HEK293T (cell line): ENCODE results near the gene CX3CL1.
"Not testable (repeated sequence)": the region's sequence is repeated elsewhere in the genome, so short reads cannot be mapped to it uniquely, and the experiment has no call there.

Experiments used
- CTCF ChIA-PET: fragments of 350-600 bp; formaldehyde crosslinking; extraction: SDS; loops from one replicate; lab custom pipeline; 2021; ENCODE audit warnings: antibody characterized with exemption, inconsistent platforms; lab: Yijun Ruan, JAX
- POLR2A ChIA-PET: fragments of 350-600 bp; formaldehyde crosslinking; extraction: SDS; loops from one replicate; lab custom pipeline; 2020; ENCODE audit warnings: antibody characterized with exemption, inconsistent platforms; lab: Yijun Ruan, JAX
- DNase-seq: peaks from one replicate; pipeline ENCODE4 v3.0.0; 2012; ENCODE audit warnings: mixed read lengths; ENCODE audit errors: extremely low spot score
- ARNT ChIP-seq: fragments of 450-650 bp; IDR thresholded peaks from 2 replicates; pipeline ENCODE4 v1.6.1; 2017; ENCODE audit warnings: mild to moderate bottlenecking
- BHLHE40 ChIP-seq: fragments of 450-650 bp; IDR thresholded peaks from 2 replicates; pipeline ENCODE4 v1.6.1; 2016; ENCODE audit warnings: mild to moderate bottlenecking, moderate library complexity, borderline replicate concordance
- CTBP1 ChIP-seq: fragments of 450-650 bp; IDR thresholded peaks from 2 replicates; pipeline ENCODE4 v1.6.1; 2016; ENCODE audit warnings: borderline replicate concordance
- ELF4 ChIP-seq: fragments of 450-650 bp; IDR thresholded peaks from 2 replicates; pipeline ENCODE4 v1.6.1; 2017; ENCODE audit warnings: antibody characterized with exemption
- FOXA1 ChIP-seq: fragments of 450-650 bp; IDR thresholded peaks from 2 replicates; pipeline ENCODE4 v1.6.1; 2016; ENCODE audit warnings: mild to moderate bottlenecking
- FOXK2 ChIP-seq: fragments of 450-650 bp; IDR thresholded peaks from 2 replicates; pipeline ENCODE4 v1.6.1; 2016; ENCODE audit warnings: mild to moderate bottlenecking
- FOXM1 ChIP-seq: fragments of 450-650 bp; IDR thresholded peaks from 2 replicates; pipeline ENCODE4 v1.6.1; 2017; ENCODE audit warnings: mild to moderate bottlenecking, borderline replicate concordance
- HDGF ChIP-seq: fragments of 450-650 bp; IDR thresholded peaks from 2 replicates; pipeline ENCODE4 v1.6.1; 2017; ENCODE audit warnings: antibody characterized with exemption, borderline replicate concordance
- L3MBTL2 ChIP-seq: fragments of 450-650 bp; conservative IDR thresholded peaks from 2 replicates; pipeline ENCODE4 v1.6.1; 2016; ENCODE audit warnings: mild to moderate bottlenecking
- LEF1 ChIP-seq: fragments of 450-650 bp; IDR thresholded peaks from 2 replicates; pipeline ENCODE4 v1.6.1; 2017; ENCODE audit warnings: mild to moderate bottlenecking, borderline replicate concordance
- NFRKB ChIP-seq: fragments of 450-650 bp; IDR thresholded peaks from 2 replicates; pipeline ENCODE4 v1.6.1; 2016; ENCODE audit warnings: mild to moderate bottlenecking, moderate library complexity
- SP1 ChIP-seq: fragments of 450-650 bp; IDR thresholded peaks from 2 replicates; pipeline ENCODE4 v1.6.1; 2017
- SUZ12 ChIP-seq: fragments of 450-650 bp; IDR thresholded peaks from 2 replicates; pipeline ENCODE4 v1.6.1; 2016; ENCODE audit warnings: mild to moderate bottlenecking
- TARDBP ChIP-seq: fragments of 450-650 bp; IDR thresholded peaks from 2 replicates; pipeline ENCODE4 v1.6.1; 2016
- ZNF384 ChIP-seq: fragments of 450-650 bp; IDR thresholded peaks from 2 replicates; pipeline ENCODE4 v1.6.1; 2016
- TF ChIP-seq, protein P1 (sequence below): fragments of 450-650 bp; IDR thresholded peaks from 2 replicates; pipeline ENCODE4 v1.6.1; 2016

The CX3CL1 gene

DNA sequence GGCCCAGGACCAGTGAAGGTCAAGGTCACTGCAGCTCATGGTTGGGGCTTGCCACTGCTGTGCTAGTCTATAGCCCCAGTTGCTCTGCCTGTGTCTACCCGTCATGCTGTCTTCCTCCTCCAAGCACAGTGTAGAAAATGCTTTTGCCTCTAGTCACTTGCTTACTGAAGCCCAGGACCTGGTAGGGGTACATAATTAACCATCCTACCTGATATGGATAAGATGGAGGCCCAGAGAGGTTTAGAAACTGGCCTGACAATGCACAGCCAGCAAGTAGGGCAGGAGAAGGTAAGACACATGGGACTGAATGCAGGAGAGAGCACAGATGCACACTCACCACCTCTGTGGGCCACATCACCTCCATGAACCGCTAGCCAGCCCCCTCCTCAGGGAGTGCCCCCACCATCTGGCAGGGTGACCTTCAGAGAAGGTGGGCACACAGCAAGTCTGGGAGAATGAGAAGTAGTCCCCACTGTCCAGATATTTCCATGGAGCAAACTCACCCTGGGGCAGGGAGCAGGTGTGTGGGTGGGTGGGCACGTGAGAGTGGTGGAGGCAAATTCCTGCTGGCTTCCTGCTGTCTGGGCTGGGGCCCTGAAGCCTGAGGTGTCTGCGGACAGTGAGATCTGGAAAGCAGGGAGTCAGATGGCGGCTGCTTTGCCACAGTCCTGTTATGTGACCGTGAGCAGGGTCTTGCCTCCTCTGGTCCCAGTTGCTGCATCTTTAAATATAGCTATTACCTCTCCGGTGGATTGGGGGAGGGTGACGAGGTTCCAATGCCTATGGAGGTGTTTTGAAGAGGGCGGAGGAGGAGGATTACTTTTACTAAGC, 1.0 kb downstream of the CX3CL1 start:
- ChIA-PET CTCF (no interaction called here), POLR2A (no interaction called here)
- DNase-seq = no peak
- TF ChIP-seq ELF4 = no peak
- no peak for TF ChIP-seq ZNF384
- no peak for TF ChIP-seq CTBP1
- no peak for TF ChIP-seq SP1
- no peak for TF ChIP-seq ARNT
- TF ChIP-seq SUZ12 = no peak
- TF ChIP-seq, protein P1, sequence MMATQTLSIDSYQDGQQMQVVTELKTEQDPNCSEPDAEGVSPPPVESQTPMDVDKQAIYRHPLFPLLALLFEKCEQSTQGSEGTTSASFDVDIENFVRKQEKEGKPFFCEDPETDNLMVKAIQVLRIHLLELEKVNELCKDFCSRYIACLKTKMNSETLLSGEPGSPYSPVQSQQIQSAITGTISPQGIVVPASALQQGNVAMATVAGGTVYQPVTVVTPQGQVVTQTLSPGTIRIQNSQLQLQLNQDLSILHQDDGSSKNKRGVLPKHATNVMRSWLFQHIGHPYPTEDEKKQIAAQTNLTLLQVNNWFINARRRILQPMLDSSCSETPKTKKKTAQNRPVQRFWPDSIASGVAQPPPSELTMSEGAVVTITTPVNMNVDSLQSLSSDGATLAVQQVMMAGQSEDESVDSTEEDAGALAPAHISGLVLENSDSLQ = no peak
- TF ChIP-seq FOXK2 = no peak
- no peak for TF ChIP-seq L3MBTL2
- TF ChIP-seq TARDBP = no peak

DNA sequence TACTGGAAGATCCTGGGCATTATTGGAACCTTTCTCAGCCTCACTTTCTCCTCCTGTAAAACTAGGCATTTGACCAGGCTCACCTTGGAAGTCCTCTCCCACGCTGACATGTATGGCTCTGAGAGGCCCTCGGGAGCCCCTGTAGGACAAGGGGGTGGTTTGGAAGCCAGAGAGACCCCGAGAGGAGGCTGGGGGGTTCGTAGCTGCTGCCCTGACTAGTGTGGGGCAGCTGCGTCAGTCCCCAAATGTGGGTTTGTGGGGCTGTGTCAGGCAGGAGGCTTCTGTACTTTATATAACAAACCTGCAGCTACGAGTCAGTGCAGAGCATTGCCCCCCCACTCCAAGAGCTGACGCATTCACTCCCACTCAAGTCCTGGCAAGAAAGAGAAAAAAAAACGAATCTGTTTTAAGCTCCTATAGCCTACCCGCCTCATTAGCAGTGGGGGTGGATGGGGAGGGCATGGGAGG, 1.8 kb downstream of the CX3CL1 start:
- CTCF ChIA-PET = no interaction called here
- DNase-seq = no peak
- POLR2A ChIA-PET = no interaction called here
- TF ChIP-seq FOXM1 = no peak
- no peak for TF ChIP-seq HDGF
- TF ChIP-seq FOXA1 = no peak
- no peak for TF ChIP-seq TARDBP

DNA sequence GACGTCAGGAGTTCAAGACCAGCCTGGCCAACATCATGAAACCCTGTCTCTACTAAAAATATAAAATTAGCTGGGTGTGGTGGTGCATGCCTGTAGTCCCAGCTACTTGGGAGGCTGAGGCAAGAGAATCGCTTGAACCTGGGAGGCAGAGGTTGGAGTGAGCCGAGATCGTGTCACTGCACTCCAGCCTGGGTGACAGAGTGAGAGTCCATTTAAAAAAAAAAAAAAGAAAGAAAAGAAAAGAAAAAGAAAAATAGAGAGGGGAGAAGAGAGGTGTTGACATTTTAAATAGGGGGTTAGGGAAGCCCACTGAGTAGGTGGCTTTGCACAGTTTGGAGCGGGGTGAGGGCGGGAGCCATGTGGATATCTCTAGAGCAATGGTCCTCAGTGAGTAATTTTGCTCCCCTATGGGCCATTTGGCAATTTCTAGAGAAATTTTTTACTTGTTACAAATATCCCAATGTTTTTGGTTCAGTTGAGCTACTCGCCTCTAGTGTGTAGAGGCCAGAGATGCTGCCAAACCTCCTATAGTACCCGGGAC, 2.7 kb downstream of the CX3CL1 start:
- POLR2A ChIA-PET, DNase-seq, CTCF ChIA-PET: not testable (repeated sequence)

DNA sequence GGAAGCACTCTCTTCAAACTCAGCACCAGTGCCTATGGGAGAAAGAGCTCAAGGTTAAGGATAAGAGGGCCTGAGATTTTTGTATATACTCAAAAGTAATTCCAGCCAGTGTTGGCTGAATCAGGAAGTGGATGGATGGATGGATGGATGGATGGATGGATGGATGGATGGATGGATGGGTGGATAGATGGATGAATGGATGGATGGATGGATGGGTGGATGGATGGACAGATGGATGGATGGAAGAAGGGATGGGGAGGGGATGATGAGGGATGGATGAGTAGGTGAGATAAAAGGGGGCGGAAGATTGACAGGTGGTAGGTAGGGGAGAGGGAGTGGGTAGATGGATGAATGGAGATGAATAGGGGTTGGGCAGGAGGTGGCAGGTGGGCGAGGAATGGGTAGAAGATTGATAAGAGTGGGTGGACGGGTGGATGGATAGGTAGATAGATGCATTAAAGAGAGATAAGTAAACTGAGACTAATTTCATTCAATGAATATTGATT, 4.1 kb downstream of the CX3CL1 start:
- TF ChIP-seq FOXM1 = no peak
- no peak for TF ChIP-seq SP1
- TF ChIP-seq TARDBP = no peak
- no peak for TF ChIP-seq BHLHE40
- TF ChIP-seq ELF4 = no peak
- no peak for TF ChIP-seq ZNF384
- TF ChIP-seq HDGF = no peak
- no peak for TF ChIP-seq SUZ12
- no peak for TF ChIP-seq L3MBTL2
- no peak for TF ChIP-seq LEF1
- no peak for TF ChIP-seq FOXK2
- no peak for TF ChIP-seq NFRKB
- TF ChIP-seq ARNT = no peak
- no peak for TF ChIP-seq CTBP1
- TF ChIP-seq, protein P1 = no peak
- no peak for TF ChIP-seq FOXA1
- DNase-seq = no peak
- CTCF ChIA-PET = no interaction called here
- POLR2A ChIA-PET = no interaction called here

DNA sequence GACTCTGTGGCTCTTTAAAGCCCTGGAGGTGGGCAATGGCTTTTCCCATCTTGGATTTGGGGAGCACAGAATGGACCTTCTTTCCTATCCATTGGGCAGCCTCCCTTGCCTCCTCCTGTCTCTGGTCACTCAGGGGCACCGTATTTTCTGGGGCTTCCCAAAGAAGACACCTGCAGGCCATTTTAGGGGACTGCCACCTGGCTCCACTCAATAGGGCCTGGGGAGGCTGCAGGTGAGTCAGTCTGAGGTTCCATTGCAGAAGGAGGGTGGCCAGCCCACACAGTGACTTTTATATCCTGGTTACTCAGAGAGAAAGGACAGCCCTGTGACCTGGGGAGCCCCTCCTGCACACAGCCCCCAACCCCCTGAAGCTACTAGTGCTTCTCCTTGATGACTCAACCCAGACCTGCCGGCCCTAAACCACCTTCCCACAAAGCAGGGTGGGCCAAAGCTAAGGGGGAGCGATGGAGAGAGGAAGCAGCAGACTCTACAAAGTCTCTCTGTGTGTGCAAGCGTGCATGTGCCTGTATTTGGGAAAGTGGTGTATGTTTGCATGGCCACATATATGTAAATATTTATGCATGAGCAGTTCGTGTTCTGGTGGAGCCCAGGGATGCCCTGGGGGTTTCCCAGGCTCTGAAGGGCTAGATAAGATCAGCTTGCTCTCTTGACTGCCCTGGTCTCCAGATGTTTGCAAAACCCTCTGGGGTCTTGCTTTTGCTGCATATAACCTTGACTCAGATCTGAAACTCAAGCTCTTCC, 5.0 kb downstream of the CX3CL1 start:
- TF ChIP-seq LEF1 (no peak), BHLHE40 (no peak), L3MBTL2 (no peak), SUZ12 (no peak), ELF4 (no peak), ZNF384 (no peak), SP1 (no peak), FOXM1 (no peak), CTBP1 (no peak), FOXK2 (no peak), HDGF (no peak), ARNT (no peak), NFRKB (no peak), FOXA1 (no peak), TARDBP (no peak)
- TF ChIP-seq, protein P1 = no peak
- ChIA-PET POLR2A (no interaction called here), CTCF (interaction anchor here (1.0 kb wide), 1 partner anchor 13 kb away, joined by 3 read pairs; no protein-coding TSS in a partner anchor)
- DNase-seq = no peak

DNA sequence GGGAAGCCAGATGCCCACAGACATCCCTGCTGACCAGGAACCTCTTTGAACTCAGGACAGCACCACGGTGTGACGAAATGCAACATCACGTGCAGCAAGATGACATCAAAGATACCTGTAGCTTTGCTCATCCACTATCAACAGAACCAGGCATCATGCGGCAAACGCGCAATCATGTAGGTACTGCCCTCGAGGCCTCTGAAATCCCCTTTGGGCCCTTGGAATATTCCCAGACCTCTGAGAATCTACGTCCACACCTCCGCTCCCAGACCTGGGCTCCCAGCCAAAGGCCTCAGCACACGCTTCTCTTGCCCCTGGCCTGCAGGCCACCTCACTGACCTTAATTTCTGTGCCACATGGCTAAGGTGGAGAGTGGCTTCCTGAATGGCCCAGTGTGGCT, 7.3 kb downstream of the CX3CL1 start:
- no peak for TF ChIP-seq TARDBP
- TF ChIP-seq, protein P1 = no peak
- no peak for TF ChIP-seq SP1
- TF ChIP-seq ARNT = no peak
- no peak for TF ChIP-seq HDGF
- TF ChIP-seq L3MBTL2 = no peak
- TF ChIP-seq FOXA1 = no peak
- no peak for TF ChIP-seq ELF4
- no peak for TF ChIP-seq BHLHE40
- TF ChIP-seq FOXM1 = no peak
- TF ChIP-seq SUZ12 = no peak
- TF ChIP-seq NFRKB = no peak
- TF ChIP-seq CTBP1 = no peak
- no peak for TF ChIP-seq FOXK2
- no peak for TF ChIP-seq LEF1
- DNase-seq = no peak
- POLR2A ChIA-PET = no interaction called here
- CTCF ChIA-PET = no interaction called here
